SU-DHL-6 (cell line): ENCODE measurements around the gene PCNX4.

ENCODE experiments used
- EZH2phosphoT487 ChIP-seq: fragments of 200-600 bp; sonication (generic), shearing (Covaris generic); conservative IDR thresholded peaks from 2 replicates; pipeline ENCODE4 v1.6.1; 2018; ENCODE audit warnings: mild to moderate bottlenecking, antibody characterized with exemption, low read length, moderate library complexity, mixed read lengths
- TF ChIP-seq, protein P1 (sequence below): fragments of 200-600 bp; sonication (generic); IDR thresholded peaks from one replicate; pipeline ENCODE4 v1.5.1; 2017; ENCODE audit warnings: antibody characterized with exemption, mild to moderate bottlenecking, low read length, moderate library complexity; ENCODE audit not compliant: insufficient read depth, poor library complexity, severe bottlenecking

DNA sequence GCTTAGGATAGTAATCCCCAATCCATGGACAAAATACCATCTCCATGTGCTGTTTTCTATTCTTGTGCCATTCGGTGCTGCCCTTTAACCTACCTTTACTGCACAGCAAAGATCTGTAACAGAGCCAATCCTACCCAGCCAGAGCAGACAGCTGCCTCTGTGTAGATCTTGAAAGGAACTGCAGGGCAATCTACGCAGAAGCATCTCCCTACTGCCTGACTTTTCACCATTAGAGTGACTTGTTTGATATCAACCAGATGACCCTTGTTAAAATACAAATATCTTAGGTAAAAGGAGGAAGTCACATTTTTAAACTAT, 123.4 kb downstream of the PCNX4 start:
- TF ChIP-seq, protein P1, sequence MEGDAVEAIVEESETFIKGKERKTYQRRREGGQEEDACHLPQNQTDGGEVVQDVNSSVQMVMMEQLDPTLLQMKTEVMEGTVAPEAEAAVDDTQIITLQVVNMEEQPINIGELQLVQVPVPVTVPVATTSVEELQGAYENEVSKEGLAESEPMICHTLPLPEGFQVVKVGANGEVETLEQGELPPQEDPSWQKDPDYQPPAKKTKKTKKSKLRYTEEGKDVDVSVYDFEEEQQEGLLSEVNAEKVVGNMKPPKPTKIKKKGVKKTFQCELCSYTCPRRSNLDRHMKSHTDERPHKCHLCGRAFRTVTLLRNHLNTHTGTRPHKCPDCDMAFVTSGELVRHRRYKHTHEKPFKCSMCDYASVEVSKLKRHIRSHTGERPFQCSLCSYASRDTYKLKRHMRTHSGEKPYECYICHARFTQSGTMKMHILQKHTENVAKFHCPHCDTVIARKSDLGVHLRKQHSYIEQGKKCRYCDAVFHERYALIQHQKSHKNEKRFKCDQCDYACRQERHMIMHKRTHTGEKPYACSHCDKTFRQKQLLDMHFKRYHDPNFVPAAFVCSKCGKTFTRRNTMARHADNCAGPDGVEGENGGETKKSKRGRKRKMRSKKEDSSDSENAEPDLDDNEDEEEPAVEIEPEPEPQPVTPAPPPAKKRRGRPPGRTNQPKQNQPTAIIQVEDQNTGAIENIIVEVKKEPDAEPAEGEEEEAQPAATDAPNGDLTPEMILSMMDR: no peak
- no peak for TF ChIP-seq EZH2phosphoT487
